Gastrocnemius medialis (tissue), 4 donors: ENCODE measurements around the gene E2F4. TPM values are rescaled to one million over a fixed set of nuclear protein-coding genes. Genes with fewer than 3 reads are reported as not detected.

ENCODE experiments used
- ATAC-seq, 2 donors: fragments of 150-250 bp; one replicate each; pipeline ENCODE4 v1.9.1; 2016
- DNase-seq, 2 donors: peaks; one replicate each; pipeline ENCODE4 v3.0.0-alpha.2; 2019
- H3K27ac ChIP-seq, 4 donors: fragments of 200-600 bp; sonication (generic); 1 replicate in 1 of 4; 2 replicates in 3 of 4; pipeline ENCODE4 v1.5.1; 2016 to 2018; ENCODE audit warnings: mild to moderate bottlenecking in 2 of 4, moderate library complexity in 1 of 4
- H3K27me3 ChIP-seq, 3 donors: fragments of 200-600 bp; sonication (generic) in 2 of 3; 1 replicate in 1 of 3; 2 replicates in 2 of 3; pipeline versions ENCODE4 v1.5.1 to v1.6.0; 2016 to 2019; ENCODE audit warnings: mild to moderate bottlenecking in 1 of 3, moderate library complexity in 1 of 3
- H3K36me3 ChIP-seq, 2 donors: fragments of 200-600 bp; sonication (generic) in 1 of 2; one replicate each; pipeline ENCODE4 v1.5.1; 2017 to 2018
- H3K4me1 ChIP-seq, 2 donors: fragments of 200-600 bp; sonication (generic) in 1 of 2; one replicate each; pipeline ENCODE4 v1.5.1; 2016 to 2017; ENCODE audit warnings: mild to moderate bottlenecking in 2 of 2
- H3K4me3 ChIP-seq, 4 donors: fragments of 200-600 bp; sonication (generic) in 3 of 4; 1 replicate in 1 of 4; 2 replicates in 3 of 4; pipeline ENCODE4 v1.5.1; 2016 to 2019; ENCODE audit warnings: mild to moderate bottlenecking in 2 of 4
- H3K9me3 ChIP-seq, 3 donors: fragments of 200-600 bp; sonication (generic) in 2 of 3; 1 replicate in 1 of 3; 2 replicates in 2 of 3; pipeline ENCODE4 v1.5.1; 2016 to 2019
- CTCF ChIP-seq, 5 experiments: fragments of 450-650 bp in 3 of 5; fragments of 200-600 bp in 2 of 5; sonication (generic) in 2 of 5; IDR thresholded peaks in 4 of 5; conservative IDR thresholded peaks in 1 of 5; 1 replicate in 4 of 5; 2 replicates in 1 of 5; pipeline ENCODE4 v1.5.1; 2016 to 2019; ENCODE audit warnings: antibody characterized with exemption in 5 of 5, mild to moderate bottlenecking in 3 of 5, moderate library complexity in 3 of 5
- POLR2A ChIP-seq, 2 donors: fragments of 450-650 bp; IDR thresholded peaks; one replicate each; pipeline ENCODE4 v1.6.1; 2017; ENCODE audit warnings: antibody characterized with exemption in 2 of 2, mild to moderate bottlenecking in 2 of 2, moderate library complexity in 2 of 2
- in situ Hi-C, 4 donors: fragments of 200-750 bp; cut with MboI; loops; one replicate each; pipeline versions ENCODE4 v1.15.0 to v1.8.0; 2017; ENCODE audit warnings: low sequenced_read_pairs in 4 of 4
- intact Hi-C: fragments of 100-400 bp; cut with DNase I; formaldehyde crosslinking; loops from one replicate; pipeline ENCODE4 v1.15.1; 2023; ENCODE audit warnings: low total_unique reads
- total RNA-seq, 4 donors: library from RNA; depleted of rRNA; stranded (reverse); fragments of >200 nt; gene quantifications; one replicate each; pipeline versions ENCODE4 v1.1.0 to v1.2.3, GENCODE V29; 2016

Gene E2F4
- total RNA-seq, 4 donors from 2014 or later, result 67.8 to 114 (median 96.5) TPM

- in situ Hi-C loops, result no loop called here
- TF ChIP-seq CTCF (IDR thresholded peaks at IDR 0.05 in 4 of 5, conservative IDR thresholded peaks at IDR 0.05 in 1 of 5), result peak; percentile 26 to 77 (median 66)
- TF ChIP-seq POLR2A (IDR thresholded peaks at IDR 0.05), result no peak
- intact Hi-C loops, result loop anchor here (5.0 kb wide), 1 partner anchor 73 kb away; no protein-coding TSS in a partner anchor
- H3K4me3 ChIP-seq, result peak overlapping the region; percentile 54 to 78 (median 66)
- DNase-seq (peak in 1 of 2 donors; percentile 63), ATAC-seq (peak in 1 of 2 donors; percentile 12)
- no peaks in the 10 kb centered on the region for H3K27me3 ChIP-seq
- peak overlapping the region; percentile 94 to 100 (median 96) for H3K27ac ChIP-seq
- peaks cover 52 to 55% of the 10 kb centered on the region in 2 donors for H3K4me1 ChIP-seq
- no peaks in the 10 kb centered on the region for H3K36me3 ChIP-seq
- no peaks in the 10 kb centered on the region for H3K9me3 ChIP-seq
Measured at GRCh38 chr16:67169642-67170167, 22.2 kb upstream of the E2F4 start.

- peak; percentile 81 to 87 for TF ChIP-seq POLR2A (IDR thresholded peaks at IDR 0.05)
- no peak for TF ChIP-seq CTCF (IDR thresholded peaks at IDR 0.05 in 4 of 5, conservative IDR thresholded peaks at IDR 0.05 in 1 of 5)
- Histone ChIP-seq H3K4me3 (peak within 1 kb of the TSS; percentile 54 to 78 (median 66)), H3K27ac (peak within 1 kb of the TSS; percentile 94 to 100 (median 96)), H3K27me3 (no peaks in the 10 kb centered on the region), H3K4me1 (peaks cover 52 to 55% of the 10 kb centered on the region in 2 donors), H3K9me3 (no peaks in the 10 kb centered on the region), H3K36me3 (no peaks in the 10 kb centered on the region)
- intact Hi-C loops (loop anchor here (5.0 kb wide), 1 partner anchor 72 kb away; no protein-coding TSS in a partner anchor), in situ Hi-C loops (no loop called here)
- DNase-seq (peak; percentile 83 to 91), ATAC-seq (peak; percentile 62 to 68)
Measured at GRCh38 chr16:67170168-67170948, 21.6 kb upstream of the E2F4 start, which contains the start of gene NOL3. Gene NOL3, plus strand, starts transcription at chr16:67170538.

DNA sequence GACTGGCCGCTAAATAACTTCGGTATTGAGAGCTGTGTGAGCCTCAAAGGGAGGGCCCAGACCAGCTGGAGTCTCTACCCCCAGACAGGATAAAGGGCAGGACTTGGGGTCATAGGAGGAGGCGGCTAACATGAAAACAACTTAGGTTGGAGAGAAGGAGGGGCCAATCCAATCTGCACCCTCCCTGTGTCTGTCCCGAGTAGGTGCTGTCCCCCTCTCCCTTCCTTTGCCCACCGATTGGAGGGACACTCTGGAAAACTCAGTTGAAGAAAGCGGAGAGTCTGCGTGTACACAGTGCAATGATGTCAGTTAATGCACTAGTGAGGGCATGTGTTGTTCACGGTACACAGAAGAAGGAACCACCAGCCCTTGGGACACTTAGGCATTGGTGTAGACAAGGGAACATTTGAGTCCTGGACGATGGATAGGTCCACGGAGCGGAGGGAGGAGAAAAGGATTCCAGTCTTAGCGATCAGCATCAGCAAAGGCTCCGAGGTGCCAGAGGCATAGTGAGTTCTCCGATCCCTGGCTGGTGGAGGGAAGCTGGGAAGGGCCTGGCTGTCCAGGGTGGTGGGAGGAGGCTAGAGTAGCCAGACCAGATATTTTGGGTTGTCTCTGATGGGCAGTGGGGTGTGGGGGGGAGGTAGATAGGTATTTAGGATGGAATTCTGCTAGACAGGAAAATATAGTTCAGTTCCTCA is 20.9 kb upstream of the E2F4 start:
- intact Hi-C loops, result loop anchor here (5.0 kb wide), 1 partner anchor 71 kb away; no protein-coding TSS in a partner anchor
- no peak for TF ChIP-seq CTCF (IDR thresholded peaks at IDR 0.05 in 4 of 5, conservative IDR thresholded peaks at IDR 0.05 in 1 of 5)
- peak in 1 of 2 donors; percentile 65 for TF ChIP-seq POLR2A (IDR thresholded peaks at IDR 0.05)
- DNase-seq, result peak in 1 of 2 donors; percentile 61
- in situ Hi-C loops, result no loop called here
- no peaks in the 10 kb centered on the region for H3K36me3 ChIP-seq
- no peaks in the 10 kb centered on the region for H3K27me3 ChIP-seq
- H3K4me3 ChIP-seq, result peak overlapping the region; percentile 54 to 78 (median 66)
- no peaks in the 10 kb centered on the region for H3K9me3 ChIP-seq
- peak; percentile 21 to 34 for ATAC-seq
- H3K27ac ChIP-seq, result peak overlapping the region; percentile 94 to 100 (median 96)
- H3K4me1 ChIP-seq, result peaks cover 51 to 56% of the 10 kb centered on the region in 2 donors

DNA sequence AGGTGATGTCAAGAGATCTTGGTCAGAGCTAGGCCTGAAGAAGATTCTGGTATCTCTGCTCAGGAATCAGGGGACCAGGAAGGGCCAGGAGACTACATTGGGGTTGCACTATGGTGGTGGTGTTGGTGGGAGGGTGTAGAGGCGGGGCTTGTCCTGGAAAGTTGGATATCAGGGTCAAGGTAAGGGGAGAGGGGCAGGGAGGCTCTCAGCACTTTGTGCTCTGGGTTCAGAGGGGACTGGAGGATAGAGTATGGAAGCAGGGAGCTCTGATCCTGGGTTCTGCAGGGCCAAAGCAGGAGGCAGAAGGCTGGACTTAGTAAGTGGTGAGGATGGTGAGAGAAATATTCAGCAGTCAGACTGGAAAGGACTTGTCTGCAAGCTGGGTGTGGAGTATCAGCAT is 18.6 kb upstream of the E2F4 start:
- peak overlapping the region; percentile 61 to 67 (median 65) for H3K4me3 ChIP-seq
- no peak for DNase-seq
- no peak for TF ChIP-seq CTCF (IDR thresholded peaks at IDR 0.05 in 4 of 5, conservative IDR thresholded peaks at IDR 0.05 in 1 of 5)
- TF ChIP-seq POLR2A (IDR thresholded peaks at IDR 0.05), result no peak
- peak overlapping the region; percentile 94 to 100 (median 96) for H3K27ac ChIP-seq
- no peaks in the 10 kb centered on the region for H3K27me3 ChIP-seq
- H3K9me3 ChIP-seq, result no peaks in the 10 kb centered on the region
- in situ Hi-C loops, result no loop called here
- intact Hi-C loops, result loop anchor here (5.0 kb wide), 1 partner anchor 69 kb away; no protein-coding TSS in a partner anchor
- ATAC-seq, result peak in 1 of 2 donors; percentile 3
- H3K4me1 ChIP-seq, result peaks cover 57 to 67% of the 10 kb centered on the region in 2 donors
- no peaks in the 10 kb centered on the region for H3K36me3 ChIP-seq
